Calu3 (cell line): ENCODE data around the gene KYAT1. TPM values are rescaled to one million over a fixed set of nuclear protein-coding genes. Genes with fewer than 3 reads are reported as not detected.

Experiments
- BruUV-seq: library from RNA; stranded (reverse); fragments of 400-500 nt; replicated peaks from 2 replicates; lab custom pipeline; 2021; lab: Mats Ljungman, UMichigan
- CTCF ChIA-PET: fragments of 300-600 bp; sonication (Branson Sonifier 250); formaldehyde crosslinking; loops from one replicate; lab custom pipeline; 2022; ENCODE audit warnings: antibody characterized with exemption; lab: Charles Lee
- DNase-seq: peaks from one replicate; pipeline ENCODE4 v3.0.0; 2022
- H3K27ac Mint-ChIP-seq: one replicate; pipeline ENCODE4 v1.8.0; 2022; ENCODE audit warnings: mixed read lengths; ENCODE audit not compliant: unreplicated experiment
- H3K27me3 Mint-ChIP-seq: one replicate; pipeline ENCODE4 v1.8.0; 2022; ENCODE audit warnings: mixed read lengths; ENCODE audit not compliant: unreplicated experiment
- H3K36me3 Mint-ChIP-seq: one replicate; pipeline ENCODE4 v1.8.0; 2022; ENCODE audit warnings: mild to moderate bottlenecking, moderate library complexity, mixed read lengths; ENCODE audit not compliant: insufficient read depth, unreplicated experiment
- H3K4me1 Mint-ChIP-seq: one replicate; pipeline ENCODE4 v1.8.0; 2022; ENCODE audit warnings: mild to moderate bottlenecking, low read depth, mixed read lengths; ENCODE audit not compliant: unreplicated experiment
- H3K4me3 Mint-ChIP-seq: one replicate; pipeline ENCODE4 v1.8.0; 2022; ENCODE audit warnings: mild to moderate bottlenecking, low read depth, moderate library complexity, mixed read lengths; ENCODE audit not compliant: unreplicated experiment
- H3K9me3 Mint-ChIP-seq: one replicate; pipeline ENCODE4 v1.8.0; 2022; ENCODE audit warnings: low read depth, mixed read lengths; ENCODE audit not compliant: unreplicated experiment
- intact Hi-C: fragments of 100-400 bp; cut with micrococcal nuclease; formaldehyde crosslinking; loops from one replicate; pipeline ENCODE4 v1.10.0; 2022; ENCODE audit not compliant: unreplicated experiment
- total RNA-seq: library from RNA; stranded (reverse); gene quantifications from 2 replicates; pipeline ENCODE4 v1.2.3, GENCODE V29; 2022
- TF ChIP-seq, protein P1 (sequence below): fragments of 200-600 bp; IDR thresholded peaks from one replicate; pipeline ENCODE4 v1.8.0; 2022; ENCODE audit warnings: antibody characterized with exemption; ENCODE audit not compliant: unreplicated experiment

The KYAT1 gene
- total RNA-seq, 1 experiment from 2014 or later = 4.1 TPM

DNA sequence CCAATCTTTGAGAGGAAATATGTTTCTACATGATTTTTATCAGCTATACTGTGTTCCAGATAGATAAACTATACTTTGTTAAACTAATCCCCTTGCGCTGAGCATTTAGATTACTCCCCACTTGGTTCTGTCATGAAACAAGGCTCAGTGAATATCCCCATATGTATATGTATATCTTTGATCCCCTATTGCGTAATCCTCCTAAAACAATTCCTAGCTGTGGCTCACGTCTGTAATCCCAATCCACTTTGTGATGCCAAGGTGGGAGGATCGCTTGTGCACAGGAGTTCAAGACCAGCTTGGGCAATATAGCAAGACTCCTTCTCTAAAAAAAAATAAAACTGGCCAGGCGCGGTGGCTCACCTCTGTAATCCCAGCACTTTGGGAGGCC, 41.7 kb upstream of the KYAT1 start:
- BruUV-seq = no TSS peak
- TF ChIP-seq, protein P1, sequence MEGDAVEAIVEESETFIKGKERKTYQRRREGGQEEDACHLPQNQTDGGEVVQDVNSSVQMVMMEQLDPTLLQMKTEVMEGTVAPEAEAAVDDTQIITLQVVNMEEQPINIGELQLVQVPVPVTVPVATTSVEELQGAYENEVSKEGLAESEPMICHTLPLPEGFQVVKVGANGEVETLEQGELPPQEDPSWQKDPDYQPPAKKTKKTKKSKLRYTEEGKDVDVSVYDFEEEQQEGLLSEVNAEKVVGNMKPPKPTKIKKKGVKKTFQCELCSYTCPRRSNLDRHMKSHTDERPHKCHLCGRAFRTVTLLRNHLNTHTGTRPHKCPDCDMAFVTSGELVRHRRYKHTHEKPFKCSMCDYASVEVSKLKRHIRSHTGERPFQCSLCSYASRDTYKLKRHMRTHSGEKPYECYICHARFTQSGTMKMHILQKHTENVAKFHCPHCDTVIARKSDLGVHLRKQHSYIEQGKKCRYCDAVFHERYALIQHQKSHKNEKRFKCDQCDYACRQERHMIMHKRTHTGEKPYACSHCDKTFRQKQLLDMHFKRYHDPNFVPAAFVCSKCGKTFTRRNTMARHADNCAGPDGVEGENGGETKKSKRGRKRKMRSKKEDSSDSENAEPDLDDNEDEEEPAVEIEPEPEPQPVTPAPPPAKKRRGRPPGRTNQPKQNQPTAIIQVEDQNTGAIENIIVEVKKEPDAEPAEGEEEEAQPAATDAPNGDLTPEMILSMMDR = no peak
- no peak for DNase-seq
- Mint-ChIP-seq H3K27me3 (no peaks in the 10 kb centered on the region), H3K36me3 (peaks cover 5% of the 10 kb centered on the region), H3K9me3 (no peaks in the 10 kb centered on the region), H3K27ac (no peak overlapping the region), H3K4me1 (peaks cover 7% of the 10 kb centered on the region), H3K4me3 (no peak overlapping the region)
- intact Hi-C loops = no loop called here
- CTCF ChIA-PET = interaction anchor here (1.0 kb wide), 1 partner anchor 11 kb away, joined by 4 read pairs; no protein-coding TSS in a partner anchor

GRCh38 chr9:128921881-128922763, 40.4 kb upstream of the KYAT1 start:
- CTCF ChIA-PET = interaction anchor here (0.6 kb wide), 1 partner anchor 78 kb away, joined by 3 read pairs; no protein-coding TSS in a partner anchor
- Mint-ChIP-seq H3K27ac (no peak overlapping the region), H3K4me1 (no peaks in the 10 kb centered on the region), H3K27me3 (no peaks in the 10 kb centered on the region), H3K4me3 (no peak overlapping the region), H3K9me3 (no peaks in the 10 kb centered on the region), H3K36me3 (peaks cover 14% of the 10 kb centered on the region)
- no TSS peak for BruUV-seq
- intact Hi-C loops = no loop called here
- DNase-seq = no peak
- TF ChIP-seq, protein P1 = no peak

DNA sequence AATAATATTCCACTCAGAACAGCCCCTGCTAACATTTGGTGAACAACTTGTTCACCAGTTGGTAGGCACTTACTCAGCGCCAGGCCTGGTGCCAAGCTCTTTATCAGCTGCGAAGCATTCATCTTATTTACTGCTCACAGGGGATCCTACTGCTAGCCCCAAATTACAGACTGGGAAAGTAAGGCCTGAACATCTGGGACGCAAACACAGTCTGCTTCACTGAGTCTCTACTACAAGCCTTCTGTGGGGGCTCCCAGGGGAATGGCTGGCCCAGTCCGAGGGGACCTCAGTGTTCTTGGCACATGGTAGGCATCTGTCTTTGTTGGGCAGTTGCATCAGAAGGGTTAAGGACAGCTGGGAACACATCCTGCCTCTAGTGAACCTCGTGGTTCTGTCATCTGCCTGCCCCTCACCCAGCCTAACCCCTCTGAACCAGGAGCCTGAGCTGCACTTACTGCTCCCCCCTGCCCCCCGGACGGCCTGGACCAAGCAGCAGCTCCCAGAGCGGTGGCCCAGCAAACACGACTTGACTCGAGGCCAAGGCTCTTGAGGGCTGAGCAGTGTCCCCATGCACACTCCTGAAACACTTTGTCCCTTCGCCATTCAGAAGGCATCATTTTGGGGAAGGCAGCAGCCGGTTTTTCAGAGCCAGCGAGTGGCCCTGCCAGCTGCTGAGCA, 38.8 kb upstream of the KYAT1 start, which contains the start of gene PHYHD1:
Gene PHYHD1 (plus strand): TSS at position 602 of the 678 bp plus-strand sequence. CDS start 1,342 bp downstream, outside the sequence.
- no peaks in the 10 kb centered on the region for H3K4me1 Mint-ChIP-seq
- no peak within 1 kb of the TSS for H3K27ac Mint-ChIP-seq
- CTCF ChIA-PET = interaction anchor here (0.6 kb wide), 1 partner anchor 83 kb away, joined by 5 read pairs; no protein-coding TSS in a partner anchor
- H3K36me3 Mint-ChIP-seq = peaks cover 22% of the 10 kb centered on the region
- TF ChIP-seq, protein P1 = no peak
- intact Hi-C loops = no loop called here
- BruUV-seq = no TSS peak
- DNase-seq = no peak
- H3K4me3 Mint-ChIP-seq = no peak within 1 kb of the TSS
- no peaks in the 10 kb centered on the region for H3K9me3 Mint-ChIP-seq
- no peaks in the 10 kb centered on the region for H3K27me3 Mint-ChIP-seq

DNA sequence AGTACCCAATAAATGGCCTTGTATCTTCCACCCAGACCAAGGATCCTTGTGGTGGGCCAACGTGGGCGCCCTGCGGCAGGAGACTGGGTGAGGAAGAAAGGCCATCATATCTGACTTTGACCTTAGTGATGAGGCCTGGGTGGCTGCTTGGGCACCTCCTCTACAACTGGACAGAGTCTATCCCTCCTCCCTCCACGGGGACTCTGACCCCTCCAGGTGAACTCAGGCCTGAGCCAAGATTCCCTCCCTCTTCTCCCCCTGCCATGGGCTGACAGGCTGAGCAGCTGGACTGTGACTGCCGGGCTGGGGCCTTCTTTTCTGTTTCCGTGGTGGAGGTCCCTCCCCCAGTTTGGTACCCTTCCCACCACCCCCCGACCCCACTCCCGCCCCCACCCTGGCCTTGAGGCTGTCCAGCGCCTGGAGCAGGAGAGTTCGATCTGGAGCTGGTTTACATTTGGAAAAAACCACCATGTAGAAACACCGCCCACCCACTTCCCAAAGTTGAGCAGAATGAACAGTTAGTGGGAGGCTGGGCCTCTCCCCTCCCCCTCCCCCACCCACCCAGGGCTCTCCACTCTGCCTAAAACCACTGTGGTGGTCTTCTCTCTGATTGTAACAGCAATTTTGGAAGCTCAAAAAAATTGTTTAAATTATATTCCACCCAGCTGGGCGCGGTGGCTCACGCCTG, 37.8 kb upstream of the KYAT1 start:
- intact Hi-C loops = no loop called here
- Mint-ChIP-seq H3K9me3 (no peaks in the 10 kb centered on the region), H3K27ac (no peak overlapping the region), H3K4me1 (no peaks in the 10 kb centered on the region), H3K27me3 (no peaks in the 10 kb centered on the region), H3K36me3 (peaks cover 22% of the 10 kb centered on the region), H3K4me3 (no peak overlapping the region)
- DNase-seq = no peak
- CTCF ChIA-PET = interaction anchor here (0.6 kb wide), 1 partner anchor 84 kb away, joined by 5 read pairs; no protein-coding TSS in a partner anchor
- TF ChIP-seq, protein P1 = no peak
- no TSS peak for BruUV-seq
